Fibroblast of peridontal ligament (primary cell): Measurements from ENCODE around the gene CERT1.
"Not testable (repeated sequence)": the region's sequence is repeated elsewhere in the genome, so short reads cannot be mapped to it uniquely, and the experiment has no call there.

Source experiments
- DNase-seq: peaks from one replicate; pipeline ENCODE4 v3.0.0-alpha.2; 2010; ENCODE audit errors: extremely low read depth

CERT1 gene, protein sequence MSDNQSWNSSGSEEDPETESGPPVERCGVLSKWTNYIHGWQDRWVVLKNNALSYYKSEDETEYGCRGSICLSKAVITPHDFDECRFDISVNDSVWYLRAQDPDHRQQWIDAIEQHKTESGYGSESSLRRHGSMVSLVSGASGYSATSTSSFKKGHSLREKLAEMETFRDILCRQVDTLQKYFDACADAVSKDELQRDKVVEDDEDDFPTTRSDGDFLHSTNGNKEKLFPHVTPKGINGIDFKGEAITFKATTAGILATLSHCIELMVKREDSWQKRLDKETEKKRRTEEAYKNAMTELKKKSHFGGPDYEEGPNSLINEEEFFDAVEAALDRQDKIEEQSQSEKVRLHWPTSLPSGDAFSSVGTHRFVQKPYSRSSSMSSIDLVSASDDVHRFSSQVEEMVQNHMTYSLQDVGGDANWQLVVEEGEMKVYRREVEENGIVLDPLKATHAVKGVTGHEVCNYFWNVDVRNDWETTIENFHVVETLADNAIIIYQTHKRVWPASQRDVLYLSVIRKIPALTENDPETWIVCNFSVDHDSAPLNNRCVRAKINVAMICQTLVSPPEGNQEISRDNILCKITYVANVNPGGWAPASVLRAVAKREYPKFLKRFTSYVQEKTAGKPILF

DNA sequence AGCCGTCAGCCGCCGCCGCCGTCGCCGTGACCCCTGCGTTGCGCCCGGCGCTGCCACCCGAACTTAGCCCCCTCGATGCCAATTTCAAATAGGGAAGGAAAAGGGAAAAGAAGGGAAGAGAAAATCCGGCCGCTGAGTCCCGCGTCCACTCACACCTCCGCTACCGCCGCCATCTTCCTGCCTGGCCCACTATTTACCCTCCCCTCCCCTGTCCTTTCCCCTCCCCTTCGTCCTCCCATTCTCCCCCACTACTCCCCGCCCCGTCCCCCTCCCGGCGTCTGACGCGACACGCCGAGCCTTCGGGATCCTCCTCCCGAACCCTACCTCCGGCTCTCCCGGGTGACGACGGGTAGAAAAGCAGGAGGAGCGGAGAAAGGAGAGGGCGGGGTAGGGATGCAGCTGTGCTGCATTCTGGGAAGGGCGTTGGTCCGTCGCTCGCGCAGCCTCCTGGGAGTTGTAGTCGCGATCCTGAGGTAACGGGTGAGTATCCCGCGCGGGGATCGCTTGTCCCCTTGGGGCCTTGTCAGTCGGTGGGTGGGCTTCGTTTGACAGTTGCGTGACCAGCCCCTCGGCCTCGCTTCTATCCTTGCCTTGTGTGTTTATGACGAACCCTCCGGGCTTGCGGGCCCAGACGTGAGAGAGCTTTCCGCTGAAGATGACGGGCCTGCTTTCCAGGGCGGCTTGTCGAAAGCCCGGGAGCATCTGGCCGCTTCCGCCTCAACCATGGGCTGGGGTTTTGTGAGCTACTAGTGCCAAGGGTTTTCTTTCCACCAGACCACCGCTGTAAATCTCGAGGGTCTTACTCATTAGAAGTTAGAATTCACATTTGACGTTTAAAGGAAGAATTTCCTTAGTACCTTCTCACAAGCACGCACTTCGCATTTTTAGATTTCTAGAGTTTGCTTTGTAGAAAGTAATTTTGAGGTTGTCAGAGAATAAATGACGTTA is at the start of gene CERT1, which contains the start of gene POLK:
CERT1 (minus strand) TSS at position 195 of the 948 bp plus-strand sequence. CDS start 422 bp downstream, outside the sequence.
POLK (plus strand) TSS at position 457 of the 948 bp plus-strand sequence.
- peak; percentile 97 for DNase-seq

DNA sequence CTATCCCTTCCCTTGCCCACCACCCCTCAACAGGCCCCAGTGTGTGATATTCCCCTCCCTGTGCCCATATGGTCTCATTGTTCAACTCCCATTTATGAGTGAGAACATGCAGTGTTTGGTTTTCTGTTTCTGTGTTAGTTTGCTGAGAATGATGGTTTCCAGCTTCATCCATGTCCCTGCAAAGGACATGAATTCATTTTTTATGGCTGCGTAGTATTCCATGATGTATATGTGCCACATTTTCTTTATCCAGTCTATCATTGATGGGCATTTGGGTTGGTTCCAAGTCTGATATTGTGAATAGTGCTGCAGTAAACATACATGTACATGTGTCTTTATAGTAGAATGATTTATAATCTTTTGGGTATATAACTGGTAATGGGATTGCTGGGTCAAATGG is 49.2 kb upstream of the CERT1 start:
- DNase-seq, result not testable (repeated sequence)

DNA sequence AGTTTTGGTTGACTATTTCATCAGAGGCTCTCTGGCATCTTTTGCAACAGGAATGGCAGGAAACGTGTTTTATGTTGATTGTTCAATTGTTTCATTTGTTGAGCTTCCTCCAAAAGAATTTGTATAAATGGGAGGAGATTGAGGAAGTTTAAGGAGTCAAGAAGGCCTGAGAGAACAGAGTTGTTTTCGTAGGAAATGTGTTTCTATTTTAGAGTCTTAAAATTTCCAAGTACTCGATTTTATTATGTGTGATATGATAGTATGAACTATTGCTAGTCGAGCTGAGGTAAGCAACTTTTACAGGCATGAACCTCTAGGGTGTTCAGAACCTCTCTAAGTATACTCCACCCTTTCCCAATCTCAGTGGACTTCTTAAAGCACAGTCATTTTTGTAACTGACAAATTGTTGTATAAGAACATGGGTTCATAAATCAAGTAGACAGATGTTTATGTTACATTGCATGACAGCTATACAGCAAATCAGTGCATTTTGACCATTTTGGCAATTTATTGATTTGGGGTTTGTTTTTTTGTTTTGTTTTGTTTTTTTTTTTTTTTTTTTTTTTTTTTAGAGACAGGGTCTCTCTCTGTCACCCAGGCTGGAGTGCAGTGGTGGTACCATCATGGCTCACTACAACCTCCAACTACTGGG is 47.7 kb upstream of the CERT1 start:
- DNase-seq, result peak; percentile 16

DNA sequence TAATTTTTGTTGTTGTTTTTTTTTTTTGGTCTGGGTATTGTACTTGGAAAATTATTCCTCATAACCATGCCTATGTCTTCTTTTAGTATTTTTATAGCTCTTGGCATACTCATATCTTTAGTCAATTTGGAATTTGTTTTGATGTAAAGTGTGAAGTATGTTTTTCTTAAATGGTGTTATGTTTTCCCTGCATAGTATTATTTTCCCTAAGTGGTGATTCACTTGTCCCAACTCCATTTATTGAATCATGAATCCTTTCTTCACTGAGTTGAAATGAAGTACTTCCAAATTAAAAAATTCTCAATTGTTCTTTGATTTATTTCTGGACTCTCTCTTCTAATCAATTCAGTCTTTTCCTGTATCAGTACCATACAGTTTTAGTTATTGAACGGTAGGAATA is 46.8 kb upstream of the CERT1 start:
- DNase-seq, result no peak

DNA sequence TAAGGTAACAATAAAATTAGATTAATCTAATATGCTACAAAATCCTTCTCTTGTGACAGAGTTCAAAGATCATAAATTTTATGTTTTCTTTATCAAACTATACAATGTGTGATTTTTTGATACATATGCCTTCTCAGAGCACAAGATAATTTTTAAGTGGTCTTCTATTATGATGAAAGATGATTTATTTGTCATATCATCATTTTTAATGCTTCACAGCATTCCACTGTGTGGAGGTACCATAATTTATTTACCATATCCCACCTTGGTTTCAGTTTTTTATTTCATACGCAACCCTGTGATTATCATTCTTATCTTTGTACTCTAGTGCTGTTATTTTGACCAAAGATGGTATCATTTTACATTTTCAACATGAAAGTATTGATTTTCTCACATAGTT is 41.9 kb upstream of the CERT1 start:
- no peak for DNase-seq

DNA sequence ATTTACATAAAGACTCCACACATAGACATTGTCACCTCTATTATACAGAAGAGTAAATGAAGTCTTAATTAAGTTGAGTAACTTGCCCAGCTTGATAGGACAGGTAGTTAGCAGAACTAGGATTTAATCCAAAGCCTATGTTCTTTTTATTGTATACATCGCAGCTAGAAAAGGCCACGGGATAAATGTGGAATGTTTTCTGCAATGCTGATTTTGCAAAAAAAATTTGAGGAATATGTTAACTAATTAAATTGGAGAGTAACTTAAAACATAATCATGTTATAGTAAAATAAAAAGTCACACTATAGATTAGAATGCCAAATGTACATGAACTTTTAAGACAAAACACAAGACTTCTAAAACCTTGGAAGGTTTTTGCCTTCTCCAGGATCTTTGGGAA is 41.3 kb upstream of the CERT1 start:
- no peak for DNase-seq

DNA sequence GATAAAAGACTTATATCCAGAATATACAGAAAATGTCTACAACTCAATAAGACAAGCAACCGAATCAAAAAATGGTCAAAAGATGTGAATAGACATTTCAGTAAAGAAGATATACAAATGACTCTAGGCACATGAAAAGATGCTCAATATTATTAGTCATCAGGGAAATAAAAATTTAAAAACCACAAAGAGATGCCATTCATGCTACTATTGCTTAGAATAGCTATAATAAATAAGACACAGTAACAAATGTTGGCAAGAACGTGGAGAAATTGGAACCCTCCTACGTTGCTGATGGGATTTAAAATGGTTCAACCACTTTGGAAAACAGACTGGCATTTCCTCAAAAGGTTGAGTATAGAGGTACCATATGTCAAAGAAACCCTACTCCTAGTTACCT is 40.0 kb upstream of the CERT1 start:
- DNase-seq, result no peak

DNA sequence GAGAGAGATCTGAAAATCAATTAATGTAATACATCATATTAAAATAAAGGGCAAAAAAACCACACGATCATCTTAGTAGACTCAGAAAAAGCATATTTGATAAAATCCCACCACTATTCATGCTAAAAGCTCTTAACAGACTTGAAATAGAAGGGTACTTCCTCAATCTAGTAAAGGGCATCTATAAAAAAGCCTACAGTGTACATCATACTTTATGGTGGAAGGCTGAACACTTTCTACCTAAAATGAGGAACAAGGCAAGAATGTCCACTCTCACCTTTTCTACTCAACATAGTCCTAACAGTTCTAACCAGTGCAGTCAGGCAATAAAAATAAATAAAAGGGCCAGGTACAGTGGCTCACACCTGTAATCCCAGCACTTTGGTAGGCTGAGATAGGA is 39.2 kb upstream of the CERT1 start:
- DNase-seq, result no peak

DNA sequence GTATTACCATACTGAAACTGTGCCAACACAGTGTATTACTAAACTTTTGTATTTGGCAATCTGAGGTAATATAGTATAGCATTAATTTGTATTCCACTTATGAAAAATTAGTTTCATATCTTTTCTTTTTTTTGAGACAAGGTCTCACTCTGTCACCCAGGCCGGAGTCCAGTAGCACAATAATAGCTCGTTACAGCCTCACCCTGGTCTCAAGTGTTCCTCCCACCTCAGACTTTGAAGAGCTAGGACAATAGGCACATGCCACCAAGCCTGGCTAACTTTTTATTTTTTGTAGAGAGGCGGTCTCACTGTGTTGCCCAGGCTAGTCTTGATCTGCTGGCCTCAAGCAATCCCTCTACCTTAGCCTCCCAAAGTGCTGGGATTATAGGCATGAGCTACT is 36.4 kb upstream of the CERT1 start:
- no peak for DNase-seq

DNA sequence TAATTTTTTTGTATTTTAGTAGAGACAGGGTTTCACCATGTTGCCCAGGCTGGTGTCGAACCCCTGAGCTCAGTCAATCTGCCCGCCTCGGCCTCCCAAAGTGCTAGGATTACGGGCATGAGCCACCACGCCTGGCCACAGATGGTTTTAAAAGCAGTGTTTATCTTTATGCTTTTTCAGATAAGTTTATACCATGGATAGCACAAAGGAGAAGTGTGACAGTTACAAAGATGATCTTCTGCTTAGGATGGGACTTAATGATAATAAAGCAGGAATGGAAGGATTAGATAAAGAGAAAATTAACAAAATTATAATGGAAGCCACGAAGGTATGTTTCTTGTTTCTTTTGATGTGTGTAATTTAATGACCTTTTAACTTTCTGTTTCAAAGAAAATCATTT is 35.4 kb upstream of the CERT1 start:
- DNase-seq, result no peak

DNA sequence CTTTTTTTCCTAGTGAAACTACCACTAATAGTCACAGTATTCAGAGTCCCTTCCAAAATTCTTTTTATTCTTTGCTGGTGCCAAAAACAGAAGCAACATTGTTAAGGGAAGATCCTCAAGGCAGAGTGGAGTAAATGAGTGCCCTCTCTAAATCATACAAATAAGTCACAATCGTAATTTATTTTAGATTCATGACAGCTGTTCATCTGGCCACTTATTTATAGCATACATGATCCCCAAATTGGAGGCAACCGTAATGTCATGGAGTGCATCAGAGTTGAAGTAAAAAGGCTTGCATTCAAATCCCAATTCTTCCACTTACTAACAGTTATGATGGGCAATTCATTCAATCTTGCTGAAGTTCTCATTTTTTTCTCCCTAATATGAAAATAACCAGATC is 33.7 kb upstream of the CERT1 start:
- DNase-seq, result no peak

DNA sequence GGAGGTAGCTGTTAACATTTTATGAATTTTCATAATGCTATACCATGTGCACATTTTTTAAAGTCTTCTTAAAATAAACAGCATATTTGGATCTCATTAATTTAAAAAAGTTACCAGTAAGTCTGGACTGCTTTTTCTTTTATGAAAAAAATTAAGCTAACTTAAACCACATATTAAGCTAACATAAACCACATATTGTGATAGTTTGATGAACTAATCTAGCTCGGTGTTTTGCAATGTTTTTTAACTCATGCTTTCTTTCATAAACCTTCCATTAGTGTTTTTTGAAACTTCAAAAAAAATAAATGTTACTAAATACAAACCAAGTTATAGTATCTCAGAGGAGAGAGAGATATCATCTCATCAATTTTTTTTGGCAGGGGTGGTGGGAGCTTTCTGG is 26.8 kb upstream of the CERT1 start:
- peak; percentile 65 for DNase-seq

DNA sequence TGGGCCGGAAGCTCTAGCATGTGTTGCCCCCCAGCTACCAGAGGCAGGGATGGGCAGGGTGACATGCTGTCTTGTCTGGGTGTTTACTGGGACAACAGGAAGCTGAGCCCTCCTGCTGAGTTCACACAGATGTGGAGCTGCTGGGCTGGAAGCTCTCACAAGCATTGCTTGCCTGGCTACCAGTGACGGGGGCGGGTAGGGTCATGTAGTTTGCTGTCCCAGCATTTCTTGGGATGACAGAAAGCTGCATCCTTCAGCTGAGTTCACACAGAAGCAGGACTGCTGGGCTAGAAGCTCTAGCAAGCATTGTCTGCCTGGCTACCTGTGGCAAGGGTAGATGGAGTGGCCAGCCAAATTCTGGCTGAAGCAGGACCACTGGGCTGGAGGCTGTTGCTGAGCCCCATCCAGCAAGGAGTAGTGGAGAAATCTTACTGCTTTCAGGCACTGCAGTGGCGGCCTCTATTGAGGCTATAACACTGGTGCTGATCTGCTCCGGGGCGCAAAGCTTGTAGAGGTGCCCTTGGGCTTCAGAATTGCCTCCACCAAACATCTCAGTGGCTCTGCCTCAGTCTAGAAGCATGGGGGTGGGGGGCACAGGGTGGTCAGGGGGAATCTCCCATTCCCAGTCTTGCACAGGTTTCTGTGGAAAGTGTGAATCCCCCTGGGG is 25.4 kb upstream of the CERT1 start:
- no peak for DNase-seq

DNA sequence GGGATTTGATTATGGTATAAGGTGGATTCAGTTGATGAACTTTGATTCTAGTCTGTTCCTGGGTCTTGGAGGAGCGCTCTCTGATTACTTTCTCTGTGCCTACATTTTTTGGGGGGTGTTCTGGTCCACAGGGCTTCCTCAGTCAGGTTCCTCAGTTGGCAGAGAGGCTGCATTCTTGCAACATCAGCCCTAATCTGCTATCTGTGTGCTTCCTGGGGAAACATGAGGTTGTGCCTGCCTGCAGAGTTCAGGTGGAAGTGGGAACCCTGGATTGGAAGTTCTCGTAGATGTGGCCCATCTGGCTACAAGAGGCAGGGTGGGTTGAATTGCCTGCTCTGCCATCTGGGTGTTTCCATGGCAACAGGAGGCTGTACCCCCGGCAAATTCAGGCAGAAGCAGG is 24.7 kb upstream of the CERT1 start:
- no peak for DNase-seq

DNA sequence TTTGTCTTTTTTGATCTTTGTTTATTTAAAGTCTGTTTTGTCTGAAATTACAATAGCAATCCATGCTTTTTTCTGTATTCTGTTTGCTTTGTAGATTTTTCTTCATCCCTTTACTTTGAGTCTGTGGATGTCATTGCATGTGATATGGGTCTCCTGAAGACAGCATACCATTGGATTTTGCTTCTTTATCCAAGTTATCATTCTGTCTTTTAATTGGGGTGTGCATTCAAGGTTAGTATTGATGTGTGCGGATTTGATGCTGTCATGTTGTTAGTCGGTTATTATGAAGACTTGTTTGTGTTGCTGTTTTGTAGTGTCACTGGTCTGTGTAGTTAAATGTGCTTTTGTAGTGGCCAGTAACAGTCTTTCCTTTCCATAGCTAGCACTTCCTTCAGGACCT is 23.3 kb upstream of the CERT1 start:
- no peak for DNase-seq

DNA sequence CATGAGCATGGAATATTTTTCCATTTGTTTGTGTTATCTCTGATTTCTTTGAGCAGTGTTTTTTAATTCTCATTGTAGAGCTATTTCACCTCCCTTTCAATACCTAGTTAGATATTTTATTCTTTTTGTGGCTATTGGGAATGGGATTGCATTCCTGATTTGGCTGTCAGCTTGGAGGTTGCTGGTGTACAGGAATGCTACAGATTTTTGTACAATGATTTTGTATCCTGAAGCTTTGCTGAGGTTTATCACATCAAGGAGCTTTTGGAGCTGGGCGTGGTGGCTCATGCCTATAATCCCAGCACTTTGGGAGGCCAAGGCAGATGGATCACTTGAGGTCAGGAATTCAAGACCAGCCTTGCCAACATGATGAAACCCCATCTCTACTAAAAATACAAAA is 22.3 kb upstream of the CERT1 start:
- peak; percentile 57 for DNase-seq

DNA sequence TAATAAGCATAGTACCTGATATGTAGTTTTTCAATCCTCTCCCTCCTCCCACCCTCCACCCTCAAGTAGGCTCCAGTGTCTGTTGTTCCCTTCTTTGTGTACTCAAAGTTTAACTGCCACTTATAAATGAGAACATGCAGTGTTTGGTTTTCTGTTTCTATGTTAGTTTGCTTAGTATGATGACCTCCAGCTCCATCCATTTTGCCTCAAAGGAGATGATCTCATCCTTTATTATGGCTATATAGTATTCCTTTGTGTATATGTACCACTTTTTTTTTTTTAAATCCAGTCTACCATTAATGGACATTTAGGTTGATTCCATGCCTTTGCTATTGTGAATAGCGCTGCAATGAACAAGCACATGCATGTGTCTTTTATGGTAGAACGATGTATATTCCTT is 20.8 kb upstream of the CERT1 start:
- no peak for DNase-seq

DNA sequence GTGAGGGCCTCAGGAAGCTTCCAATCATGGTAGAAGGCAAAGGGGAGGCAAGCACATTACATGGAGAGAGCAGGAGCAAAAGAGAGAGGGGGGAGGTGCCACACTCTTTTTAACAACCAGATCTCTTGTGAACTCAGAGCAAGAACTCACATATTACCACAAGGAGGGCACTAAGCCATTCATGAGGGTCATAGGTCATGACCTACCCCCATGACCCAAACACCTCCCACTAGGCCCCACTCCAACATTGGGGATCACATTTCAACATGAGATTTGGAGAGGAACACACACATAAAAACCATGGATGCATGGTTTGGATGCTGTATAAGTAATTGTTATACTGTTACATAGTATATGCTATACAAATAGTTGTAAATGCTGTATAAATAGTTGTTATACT is 17.8 kb upstream of the CERT1 start:
- DNase-seq, result no peak

DNA sequence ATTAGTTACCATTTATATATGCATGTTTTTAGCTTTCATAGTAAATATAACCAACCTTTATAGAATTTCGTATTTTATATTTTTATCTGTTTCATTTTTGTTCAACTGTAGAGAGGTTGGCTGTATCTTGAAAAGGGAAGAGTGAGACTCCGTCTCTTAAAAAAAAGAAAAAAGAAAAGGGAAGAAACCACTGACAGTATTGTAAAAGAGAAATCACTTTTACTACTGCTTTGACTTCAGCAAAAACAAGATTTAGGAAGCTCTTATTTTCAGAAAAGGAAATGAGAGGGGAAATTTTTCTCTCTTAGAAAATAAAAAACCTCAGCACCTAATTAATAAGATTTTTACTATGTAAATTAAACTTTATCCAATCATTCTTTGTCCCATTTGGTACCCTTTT is 14.6 kb upstream of the CERT1 start:
- DNase-seq, result no peak

DNA sequence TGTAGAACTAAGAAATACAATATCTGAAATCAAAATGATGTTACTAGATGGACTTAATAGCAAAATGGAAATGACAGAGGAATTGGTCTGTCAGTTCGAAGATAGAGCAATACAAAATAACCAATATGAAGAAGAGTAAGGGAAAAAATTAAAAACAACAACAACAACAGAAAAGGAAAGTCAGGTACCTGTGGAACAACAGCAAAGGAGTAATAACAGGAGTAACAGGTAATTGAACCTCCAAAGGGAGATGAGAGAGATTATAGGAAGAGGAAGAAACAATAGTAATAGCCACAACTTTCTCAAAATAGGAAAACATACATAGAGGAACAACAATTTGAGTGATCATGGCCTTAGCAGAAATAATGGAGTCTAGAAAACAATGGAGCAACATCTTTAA is 13.9 kb upstream of the CERT1 start:
- DNase-seq, result no peak

DNA sequence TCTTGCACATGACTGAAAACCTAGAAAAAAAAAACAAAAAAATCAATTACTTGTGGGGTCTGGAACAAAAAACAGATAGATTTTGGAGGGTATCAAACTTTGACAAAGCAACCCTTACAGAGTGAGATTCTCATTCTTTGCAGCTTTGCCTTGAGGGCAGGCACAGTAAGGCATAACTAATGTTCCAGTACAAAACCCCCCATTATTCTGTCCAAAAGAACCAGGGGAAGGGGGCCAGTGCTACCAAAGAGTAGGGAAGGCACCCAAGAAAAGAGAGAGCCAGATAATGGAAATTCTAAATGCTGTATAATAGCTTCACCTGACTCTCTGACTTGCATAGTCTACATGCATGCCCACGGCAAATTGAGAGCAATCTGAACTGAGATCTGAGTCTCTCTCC is 13.2 kb upstream of the CERT1 start:
- DNase-seq, result no peak
